ENCODE data around the gene ZNRF3.
"Not testable (repeated sequence)": the region's sequence is repeated elsewhere in the genome, so short reads cannot be mapped to it uniquely, and the experiment has no call there.

Gene ZNRF3

GRCh38 chr22:29003552-29003951 is 120.2 kb downstream of the ZNRF3 start:
- no peak for DNase-seq (ENCODE audit: extremely low read depth in 1 of 2, low read depth in 1 of 2)

DNA sequence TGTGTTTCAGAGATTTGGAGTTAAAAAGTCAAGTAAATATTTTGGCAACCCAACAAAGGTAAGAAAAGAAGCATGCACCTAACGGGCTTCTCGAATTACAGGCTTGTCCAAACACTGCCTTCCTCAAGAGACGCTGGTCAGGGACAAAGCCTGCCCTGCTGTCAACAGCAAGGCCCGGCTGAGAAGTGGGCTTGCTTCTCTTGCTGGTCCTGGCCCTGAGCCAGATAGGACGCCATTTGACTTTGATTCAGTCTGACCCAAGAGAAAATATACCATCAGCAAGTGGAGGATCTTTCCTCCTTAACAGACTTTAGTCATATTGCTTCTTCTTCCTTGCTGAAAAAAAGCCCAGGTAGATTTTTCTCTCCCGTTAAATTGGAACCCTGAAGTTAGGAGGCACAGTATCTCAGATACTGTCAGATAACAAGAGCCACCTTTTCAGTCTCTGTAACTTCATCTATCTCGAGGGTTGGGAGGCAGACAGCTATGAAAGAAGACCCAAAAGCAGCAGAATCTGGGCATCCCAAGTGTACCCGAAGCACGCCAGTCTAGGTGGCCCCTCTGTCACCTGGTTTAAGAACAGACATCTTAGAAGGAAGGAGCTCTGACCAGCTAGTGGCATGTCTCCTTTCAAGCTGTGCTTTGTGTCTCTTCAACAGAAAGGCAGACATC is 120.7 kb downstream of the ZNRF3 start:
- no peak for DNase-seq (ENCODE audit: extremely low read depth in 1 of 2, low read depth in 1 of 2)

DNA sequence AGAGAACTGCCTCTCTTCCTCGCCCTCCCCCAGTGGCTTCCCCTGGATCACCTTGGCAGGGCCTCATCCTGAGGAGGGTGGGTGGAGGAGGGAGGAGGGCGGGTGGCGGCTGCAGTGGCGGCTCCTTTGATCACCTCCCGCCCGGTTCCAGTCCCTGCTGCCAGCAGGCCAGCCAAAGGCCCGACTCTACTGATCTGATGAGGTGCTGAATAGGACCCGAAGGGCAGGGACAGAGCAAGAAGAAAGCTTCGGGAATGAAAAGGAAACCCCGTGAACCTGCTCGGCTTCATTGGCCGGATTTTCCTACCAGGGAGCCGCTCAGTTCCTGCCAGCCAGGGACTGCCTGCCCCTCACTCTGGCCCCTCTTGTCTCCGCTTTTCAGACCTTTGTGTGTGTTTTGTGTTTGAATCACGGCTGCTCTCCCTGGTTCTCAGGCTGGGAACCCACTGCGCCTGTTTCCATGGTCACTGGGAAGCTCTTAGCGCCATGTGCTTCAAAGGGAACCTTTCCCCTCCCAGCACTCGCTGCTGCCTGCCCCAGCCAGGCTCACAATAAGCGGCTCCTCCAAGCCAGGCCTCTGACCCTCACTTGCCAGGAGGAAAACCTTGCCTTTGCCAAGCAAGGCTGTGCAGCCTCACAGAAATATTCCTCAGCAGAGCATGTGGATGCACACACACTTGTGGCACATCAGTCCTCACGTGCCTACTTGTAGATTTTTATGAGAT is 121.4 kb downstream of the ZNRF3 start:
- no peak for DNase-seq (ENCODE audit: extremely low read depth in 1 of 2, low read depth in 1 of 2)

DNA sequence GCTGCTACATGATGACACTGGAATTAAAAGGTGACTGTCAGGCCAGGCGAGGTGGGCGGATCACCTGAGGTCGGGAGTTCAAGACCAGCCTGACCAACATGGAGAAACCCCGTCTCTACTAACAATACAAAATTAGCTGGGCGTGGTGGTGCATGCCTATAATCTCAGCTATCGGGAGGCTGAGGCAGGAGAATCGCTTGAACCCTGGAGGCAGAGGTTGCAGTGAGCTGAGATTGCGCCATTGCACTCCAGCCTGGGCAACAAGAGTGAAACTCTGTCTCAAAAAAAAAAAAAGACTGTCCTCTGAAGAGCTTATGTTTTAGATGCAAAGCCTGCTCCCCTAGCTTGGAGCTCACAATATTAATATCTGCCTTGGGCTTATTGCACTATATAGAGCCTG is 122.4 kb downstream of the ZNRF3 start:
- not testable (repeated sequence) for DNase-seq (ENCODE audit: extremely low read depth in 1 of 2, low read depth in 1 of 2)

DNA sequence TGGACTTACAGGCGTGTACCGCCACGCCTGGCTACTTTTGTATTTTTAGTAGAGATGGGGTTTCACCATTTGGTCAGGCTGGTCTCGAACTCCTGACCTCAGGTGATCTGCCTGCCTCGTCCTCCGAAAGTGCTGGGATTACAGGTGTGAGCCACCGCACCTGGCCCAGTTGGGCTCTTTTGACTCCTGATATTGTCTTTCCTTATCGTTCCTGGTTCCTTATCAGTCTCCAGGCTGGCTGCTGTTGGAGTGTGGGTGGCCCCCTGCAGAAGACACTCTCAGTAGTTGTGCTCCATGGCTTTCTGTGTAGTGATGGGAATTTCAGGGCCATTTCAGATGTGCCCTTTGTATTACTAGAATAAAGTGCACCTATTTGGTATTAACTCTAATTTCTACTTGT is 123.0 kb downstream of the ZNRF3 start:
- DNase-seq (ENCODE audit: extremely low read depth in 1 of 2, low read depth in 1 of 2), result no peak

GRCh38 chr22:29009148-29009547 is 125.8 kb downstream of the ZNRF3 start:
- no peak for DNase-seq (ENCODE audit: extremely low read depth in 1 of 2, low read depth in 1 of 2)

GRCh38 chr22:29011240-29012100 is 128.1 kb downstream of the ZNRF3 start:
- no peak for DNase-seq (ENCODE audit: extremely low read depth in 1 of 2, low read depth in 1 of 2)

GRCh38 chr22:29012101-29012433 is 128.7 kb downstream of the ZNRF3 start:
- DNase-seq (ENCODE audit: extremely low read depth in 1 of 2, low read depth in 1 of 2), result no peak

- no peak for DNase-seq (ENCODE audit: extremely low read depth in 1 of 2, low read depth in 1 of 2)
Measured at GRCh38 chr22:29012952-29013351, 129.6 kb downstream of the ZNRF3 start.

- no peak for DNase-seq (ENCODE audit: extremely low read depth in 1 of 2, low read depth in 1 of 2)
Measured at GRCh38 chr22:29014293-29014692, 130.9 kb downstream of the ZNRF3 start.

- DNase-seq (ENCODE audit: extremely low read depth in 1 of 2, low read depth in 1 of 2), result no peak
Measured at GRCh38 chr22:29014773-29015172, 131.4 kb downstream of the ZNRF3 start.

GRCh38 chr22:29016067-29016938 is 132.9 kb downstream of the ZNRF3 start:
- no peak for DNase-seq (ENCODE audit: extremely low read depth in 1 of 2, low read depth in 1 of 2)

DNA sequence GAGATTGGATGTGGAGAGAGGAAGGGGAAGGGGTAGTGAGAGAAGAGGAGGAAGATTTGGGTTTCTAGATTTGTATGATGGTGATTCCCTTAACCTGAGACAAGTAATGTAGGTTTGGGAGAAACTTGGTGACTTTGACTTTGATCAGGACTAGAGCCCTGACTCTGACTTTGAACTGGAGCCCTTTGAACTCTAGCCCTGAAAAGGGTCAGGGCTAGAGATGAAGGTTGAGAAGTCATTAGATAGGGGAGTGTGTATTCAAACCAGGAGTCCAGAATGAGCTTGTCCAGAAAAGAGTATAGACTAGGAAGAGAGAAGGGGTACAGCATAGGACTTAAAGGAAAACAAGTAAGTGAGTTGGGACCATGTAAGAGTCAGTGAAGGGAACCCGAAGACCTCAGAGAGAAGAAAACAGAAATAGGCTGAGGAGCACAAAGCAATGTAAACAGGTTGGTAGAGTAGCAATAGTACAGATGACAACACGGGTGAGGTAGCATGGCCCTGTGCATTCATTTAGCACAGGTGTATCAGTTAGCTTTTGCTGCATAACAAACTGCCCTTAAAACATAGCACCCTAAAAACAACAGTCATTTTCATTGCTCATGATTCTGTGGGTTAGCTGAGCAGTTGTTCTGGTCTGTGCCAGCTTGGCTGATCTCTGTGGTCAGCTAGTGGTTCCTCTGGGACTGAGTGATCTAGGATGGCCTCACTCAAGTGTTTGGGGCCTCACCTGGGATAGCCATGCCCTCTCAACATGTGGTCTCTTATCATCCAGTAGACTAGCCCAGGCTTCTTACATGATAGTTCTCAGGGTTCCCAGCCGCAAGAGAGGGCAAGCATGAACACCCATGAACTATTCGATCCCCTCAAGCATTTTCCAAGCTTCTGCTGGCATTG is 135.2 kb downstream of the ZNRF3 start:
- no peak for DNase-seq (ENCODE audit: extremely low read depth in 1 of 2, low read depth in 1 of 2)

- DNase-seq (ENCODE audit: extremely low read depth in 1 of 2, low read depth in 1 of 2), result no peak
Measured at GRCh38 chr22:29022101-29022817, 138.9 kb downstream of the ZNRF3 start.

DNA sequence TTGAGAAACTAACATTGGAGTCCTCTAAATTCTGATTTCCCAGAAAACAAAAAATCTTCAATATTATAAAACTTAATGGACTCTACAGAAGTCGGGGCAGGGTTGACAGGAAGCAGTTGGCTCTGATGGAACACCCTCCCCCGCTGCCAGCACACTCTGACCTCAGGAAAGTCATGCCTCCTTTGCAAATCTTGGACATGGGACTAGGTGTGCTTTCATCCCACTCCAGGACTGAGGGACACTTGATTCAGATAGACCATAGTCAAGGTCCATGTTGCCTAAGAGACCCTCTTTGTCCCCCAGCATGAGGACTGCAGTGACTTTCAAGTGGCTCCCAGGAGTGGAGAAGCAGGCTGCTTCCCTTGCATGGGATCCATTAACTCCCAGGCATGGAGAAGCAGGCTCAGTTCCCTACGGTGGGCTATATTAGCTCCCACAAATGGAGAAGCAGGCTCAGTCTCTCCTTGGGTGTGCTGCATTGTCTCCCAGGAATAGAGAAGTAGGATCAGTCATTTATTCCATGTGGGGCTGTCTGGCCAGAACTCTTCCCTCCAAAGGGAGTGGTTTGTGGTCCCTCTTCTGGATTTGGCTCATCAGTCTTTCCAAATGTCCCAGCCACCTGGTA is 139.9 kb downstream of the ZNRF3 start:
- no peak for DNase-seq (ENCODE audit: extremely low read depth in 1 of 2, low read depth in 1 of 2)

DNA sequence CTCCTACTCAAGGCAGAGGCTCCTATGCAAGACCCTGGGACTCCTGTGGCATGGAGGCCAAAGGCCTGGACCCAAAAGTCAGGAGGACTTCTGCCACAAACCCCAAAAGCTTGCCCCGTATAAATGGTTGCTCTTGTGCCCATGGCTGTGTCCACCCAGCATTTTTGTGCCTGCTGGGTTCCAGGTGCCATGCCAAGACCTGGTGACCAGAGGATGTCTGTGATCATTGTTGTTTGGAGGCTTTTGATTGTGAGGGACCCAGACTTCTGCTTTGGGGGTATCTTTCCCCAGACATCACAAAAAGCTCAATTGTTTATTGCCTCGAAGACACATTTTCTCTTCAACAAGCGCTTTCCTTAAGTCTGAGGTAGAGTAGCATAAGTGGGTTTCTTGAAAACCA is 143.2 kb downstream of the ZNRF3 start:
- DNase-seq (ENCODE audit: extremely low read depth in 1 of 2, low read depth in 1 of 2), result no peak

- no peak for DNase-seq (ENCODE audit: extremely low read depth in 1 of 2, low read depth in 1 of 2)
Measured at GRCh38 chr22:29028468-29028867, 145.1 kb downstream of the ZNRF3 start.

- DNase-seq (ENCODE audit: extremely low read depth in 1 of 2, low read depth in 1 of 2), result no peak
Measured at GRCh38 chr22:29029202-29030000, 146.0 kb downstream of the ZNRF3 start.
